ENCODE data around the gene HSF2BP. TPM values are rescaled to one million over a fixed set of nuclear protein-coding genes. Genes with fewer than 3 reads are reported as not detected.
"Not testable (repeated sequence)": the region's sequence is repeated elsewhere in the genome, so short reads cannot be mapped to it uniquely, and the experiment has no call there.

HSF2BP gene
- total RNA-seq, 3 donors from 2014 or later: 0.32 to 1.8 (median 1.3) TPM

GRCh38 chr21:43573921-43574320, 85.4 kb downstream of the HSF2BP start:
- intact Hi-C loops (cut with DNase I; ENCODE audit: low total_unique reads): no loop called here
- H3K9me3 ChIP-seq: no peaks in the 10 kb centered on the region
- H3K27ac ChIP-seq: no peak overlapping the region
- no peak for TF ChIP-seq CTCF (IDR thresholded peaks at IDR 0.05)
- no peak for TF ChIP-seq POLR2A (IDR thresholded peaks at IDR 0.05)
- no peak for TF ChIP-seq POLR2AphosphoS5 (IDR thresholded peaks at IDR 0.05)
- no peak for DNase-seq (ENCODE audit: low spot score in 2 of 2)
- H3K27me3 ChIP-seq: no peaks in the 10 kb centered on the region
- H3K4me3 ChIP-seq: no peak overlapping the region
- no peaks in the 10 kb centered on the region for H3K36me3 ChIP-seq
- H3K4me1 ChIP-seq: no peaks in the 10 kb centered on the region

- TF ChIP-seq POLR2A (IDR thresholded peaks at IDR 0.05): no peak
- TF ChIP-seq POLR2AphosphoS5 (IDR thresholded peaks at IDR 0.05): no peak
- no peak for TF ChIP-seq CTCF (IDR thresholded peaks at IDR 0.05)
- Histone ChIP-seq H3K4me3 (no peak overlapping the region), H3K36me3 (no peaks in the 10 kb centered on the region), H3K27me3 (no peaks in the 10 kb centered on the region), H3K9me3 (no peaks in the 10 kb centered on the region), H3K27ac (no peak overlapping the region), H3K4me1 (no peaks in the 10 kb centered on the region)
- DNase-seq (ENCODE audit: low spot score in 2 of 2): no peak
- intact Hi-C loops (cut with DNase I; ENCODE audit: low total_unique reads): no loop called here
Measured at GRCh38 chr21:43572446-43572845, 86.8 kb downstream of the HSF2BP start.

- no peak for DNase-seq (ENCODE audit: low spot score in 2 of 2)
- Histone ChIP-seq H3K36me3 (no peaks in the 10 kb centered on the region), H3K4me1 (no peaks in the 10 kb centered on the region), H3K27ac (no peak overlapping the region), H3K9me3 (no peaks in the 10 kb centered on the region), H3K27me3 (no peaks in the 10 kb centered on the region), H3K4me3 (no peak overlapping the region)
- intact Hi-C loops (cut with DNase I; ENCODE audit: low total_unique reads): no loop called here
- TF ChIP-seq POLR2A (IDR thresholded peaks at IDR 0.05): no peak
- TF ChIP-seq POLR2AphosphoS5 (IDR thresholded peaks at IDR 0.05): no peak
- no peak for TF ChIP-seq CTCF (IDR thresholded peaks at IDR 0.05)
Measured at GRCh38 chr21:43571976-43572375, 87.3 kb downstream of the HSF2BP start.

- intact Hi-C loops (cut with DNase I; ENCODE audit: low total_unique reads); DNase-seq (ENCODE audit: low spot score in 2 of 2); H3K4me1 ChIP-seq; H3K4me3 ChIP-seq; H3K9me3 ChIP-seq; H3K27ac ChIP-seq; H3K27me3 ChIP-seq; H3K36me3 ChIP-seq: not testable (repeated sequence)
Measured at GRCh38 chr21:43570195-43570594, 89.1 kb downstream of the HSF2BP start.

GRCh38 chr21:43562451-43562850, 96.8 kb downstream of the HSF2BP start:
- DNase-seq (ENCODE audit: low spot score in 2 of 2); intact Hi-C loops (cut with DNase I; ENCODE audit: low total_unique reads); H3K4me3 ChIP-seq; H3K27me3 ChIP-seq; H3K9me3 ChIP-seq; H3K27ac ChIP-seq; H3K4me1 ChIP-seq; H3K36me3 ChIP-seq: not testable (repeated sequence)

- DNase-seq (ENCODE audit: low spot score in 2 of 2); intact Hi-C loops (cut with DNase I; ENCODE audit: low total_unique reads); H3K4me1 ChIP-seq; H3K4me3 ChIP-seq; H3K27me3 ChIP-seq; H3K36me3 ChIP-seq; H3K9me3 ChIP-seq; H3K27ac ChIP-seq: not testable (repeated sequence)
Measured at GRCh38 chr21:43540561-43540960, 118.7 kb downstream of the HSF2BP start.

- H3K4me1 ChIP-seq; H3K27ac ChIP-seq; H3K9me3 ChIP-seq; intact Hi-C loops (cut with DNase I; ENCODE audit: low total_unique reads); H3K27me3 ChIP-seq; H3K4me3 ChIP-seq; H3K36me3 ChIP-seq; DNase-seq (ENCODE audit: low spot score in 2 of 2): not testable (repeated sequence)
Measured at GRCh38 chr21:43522495-43523131, 136.7 kb downstream of the HSF2BP start.

GRCh38 chr21:43517701-43518100, 141.6 kb downstream of the HSF2BP start:
- DNase-seq (ENCODE audit: low spot score in 2 of 2); H3K27me3 ChIP-seq; intact Hi-C loops (cut with DNase I; ENCODE audit: low total_unique reads); H3K27ac ChIP-seq; H3K9me3 ChIP-seq; H3K4me1 ChIP-seq; H3K36me3 ChIP-seq; H3K4me3 ChIP-seq: not testable (repeated sequence)

GRCh38 chr21:43516860-43517627, 142.2 kb downstream of the HSF2BP start:
- H3K9me3 ChIP-seq; H3K27me3 ChIP-seq; DNase-seq (ENCODE audit: low spot score in 2 of 2); H3K4me1 ChIP-seq; intact Hi-C loops (cut with DNase I; ENCODE audit: low total_unique reads); H3K36me3 ChIP-seq; H3K27ac ChIP-seq; H3K4me3 ChIP-seq: not testable (repeated sequence)

GRCh38 chr21:43516295-43516847, 142.9 kb downstream of the HSF2BP start:
- intact Hi-C loops (cut with DNase I; ENCODE audit: low total_unique reads): not testable (repeated sequence)

More at GRCh38 chr21:43516295-43516847, 142.9 kb downstream of the HSF2BP start:
- H3K4me1 ChIP-seq; H3K9me3 ChIP-seq; DNase-seq (ENCODE audit: low spot score in 2 of 2); H3K36me3 ChIP-seq; H3K4me3 ChIP-seq; H3K27me3 ChIP-seq; H3K27ac ChIP-seq: not testable (repeated sequence)

All from breast epithelium (tissue), 4 donors.